GM12878 (cell line): ENCODE measurements around the gene ZNF552. TPM values are rescaled to one million over a fixed set of nuclear protein-coding genes. Genes with fewer than 3 reads are reported as not detected.
A peak's percentile ranks its signal among the peaks of the same experiment; 100 is the strongest.

Experiments used
- BCL11A ChIP-seq: IDR thresholded peaks from 2 replicates; pipeline ENCODE4 v1.6.1; 2011; ENCODE audit warnings: low read depth, low read length
- CBFB ChIP-seq: IDR thresholded peaks from 2 replicates; pipeline ENCODE4 v1.6.1; 2016; ENCODE audit warnings: antibody characterized with exemption, low read depth
- CHD2 ChIP-seq: IDR thresholded peaks from 2 replicates; pipeline ENCODE4 v1.6.1; 2011; ENCODE audit warnings: low read depth, low read length, improper control_type of control experiment, borderline replicate concordance
- CREB1 ChIP-seq: IDR thresholded peaks from 2 replicates; pipeline ENCODE4 v1.6.1; 2012; ENCODE audit warnings: low read depth, mild to moderate bottlenecking, inconsistent platforms
- DPF2 ChIP-seq: fragments of 450-650 bp; IDR thresholded peaks from 2 replicates; pipeline ENCODE4 v1.6.1; 2017; ENCODE audit warnings: mild to moderate bottlenecking
- EED ChIP-seq: sonication (generic); IDR thresholded peaks from 2 replicates; pipeline ENCODE4 v1.6.1; 2016; ENCODE audit warnings: antibody characterized with exemption, low read depth
- ETV6 ChIP-seq, 2 experiments: fragments of 450-650 bp in 1 of 2; IDR thresholded peaks in 1 of 2; conservative IDR thresholded peaks in 1 of 2; 2 replicates each; pipeline ENCODE4 v1.6.1; 2014; ENCODE audit warnings: antibody characterized with exemption in 1 of 2, borderline replicate concordance in 1 of 2, low read depth in 1 of 2, mild to moderate bottlenecking in 1 of 2, moderate library complexity in 1 of 2
- IKZF1 ChIP-seq: fragments of 450-650 bp; conservative IDR thresholded peaks from 2 replicates; pipeline ENCODE4 v1.6.1; 2017; ENCODE audit warnings: antibody characterized with exemption, mild to moderate bottlenecking
- JUNB ChIP-seq: IDR thresholded peaks from 2 replicates; pipeline ENCODE4 v1.6.1; 2016; ENCODE audit warnings: antibody characterized with exemption, mild to moderate bottlenecking
- KDM1A ChIP-seq: fragments of 200-600 bp; sonication (generic); IDR thresholded peaks from 2 replicates; pipeline ENCODE4 v1.6.1; 2016; ENCODE audit warnings: borderline replicate concordance
- NFXL1 ChIP-seq: fragments of 450-650 bp; IDR thresholded peaks from 2 replicates; pipeline ENCODE4 v1.6.1; 2017; ENCODE audit warnings: antibody characterized with exemption, mild to moderate bottlenecking, borderline replicate concordance
- NR2F1 ChIP-seq: fragments of 450-650 bp; conservative IDR thresholded peaks from 2 replicates; pipeline ENCODE4 v1.6.1; 2017; ENCODE audit warnings: mild to moderate bottlenecking
- PAX8 ChIP-seq: fragments of 450-650 bp; IDR thresholded peaks from 2 replicates; pipeline ENCODE4 v1.6.1; 2017; ENCODE audit warnings: mild to moderate bottlenecking, moderate library complexity
- RBBP5 ChIP-seq: fragments of 200-600 bp; sonication (generic); conservative IDR thresholded peaks from 2 replicates; pipeline ENCODE4 v1.6.1; 2016
- SIX5 ChIP-seq: IDR thresholded peaks from 2 replicates; pipeline ENCODE4 v1.6.1; 2011; ENCODE audit warnings: mild to moderate bottlenecking, low read depth, low read length, moderate library complexity; ENCODE audit not compliant: severe bottlenecking
- SMARCA5 ChIP-seq: fragments of 450-650 bp; IDR thresholded peaks from 2 replicates; pipeline ENCODE4 v1.6.1; 2017; ENCODE audit warnings: mild to moderate bottlenecking
- SPI1 ChIP-seq: IDR thresholded peaks from 2 replicates; pipeline ENCODE4 v1.6.1; 2011; ENCODE audit warnings: low read depth, mild to moderate bottlenecking, low read length, moderate library complexity, borderline replicate concordance; ENCODE audit not compliant: insufficient read depth
- SUPT20H ChIP-seq: IDR thresholded peaks from 2 replicates; pipeline ENCODE4 v1.6.1; 2011; ENCODE audit warnings: low read depth, mild to moderate bottlenecking, low read length, moderate library complexity, borderline replicate concordance; ENCODE audit not compliant: control insufficient read depth
- TBL1XR1 ChIP-seq: IDR thresholded peaks from 2 replicates; pipeline ENCODE4 v1.6.1; 2012; ENCODE audit warnings: low read depth, low read length, improper control_type of control experiment
- YY1 ChIP-seq: IDR thresholded peaks from 2 replicates; pipeline ENCODE4 v1.6.1; 2011; ENCODE audit warnings: low read depth, mild to moderate bottlenecking, low read length
- ZSCAN29 ChIP-seq: fragments of 450-650 bp; IDR thresholded peaks from 2 replicates; pipeline ENCODE4 v1.6.1; 2017; ENCODE audit warnings: mild to moderate bottlenecking, moderate library complexity
- polyA plus RNA-seq, 11 experiments: library from polyadenylated mRNA; depleted of rRNA in 4 of 11; unstranded in 6 of 11; stranded (reverse) in 5 of 11; fragments of >200 nt; fragmentation: Nextera tagmentation in 4 of 11; fragmentation: Illumina TruSeq in 1 of 11; extraction: Ambion mirVana in 4 of 11; extraction: Trizol in 1 of 11; gene quantifications; 1 replicate in 1 of 11; 2 replicates in 10 of 11; pipeline versions ENCODE4 v1.2.1 to v1.2.3, GENCODE V29; 2011 to 2016; ENCODE audit warnings: inconsistent platforms in 2 of 11, missing spikeins in 2 of 11, low read depth in 1 of 11
- total RNA-seq, 4 experiments: library from RNA; depleted of rRNA in 3 of 4; stranded (reverse); fragments of >200 nt in 3 of 4; fragmentation: Illumina TruSeq in 1 of 4; extraction: Trizol in 1 of 4; gene quantifications; 2 replicates each; pipeline versions ENCODE4 v1.2.1 to v1.2.3, GENCODE V29; 2013 to 2021
- TF ChIP-seq, protein P1 (sequence below): IDR thresholded peaks from 2 replicates; pipeline ENCODE4 v1.6.1; 2012; ENCODE audit warnings: improper control_type of control experiment, low read depth, low read length; ENCODE audit not compliant: insufficient replicate concordance
- TF ChIP-seq, protein P2 (sequence below): fragments of 450-650 bp; IDR thresholded peaks from 2 replicates; pipeline ENCODE4 v1.6.1; 2017; ENCODE audit warnings: mild to moderate bottlenecking, moderate library complexity

Gene ZNF552
- total and polyA plus RNA-seq, 10 of the 15 experiments (the other 5 are each of a cell fraction or from before 2014, with no cell fraction given) = 3.6 to 13.3 (median 8.0) TPM

DNA sequence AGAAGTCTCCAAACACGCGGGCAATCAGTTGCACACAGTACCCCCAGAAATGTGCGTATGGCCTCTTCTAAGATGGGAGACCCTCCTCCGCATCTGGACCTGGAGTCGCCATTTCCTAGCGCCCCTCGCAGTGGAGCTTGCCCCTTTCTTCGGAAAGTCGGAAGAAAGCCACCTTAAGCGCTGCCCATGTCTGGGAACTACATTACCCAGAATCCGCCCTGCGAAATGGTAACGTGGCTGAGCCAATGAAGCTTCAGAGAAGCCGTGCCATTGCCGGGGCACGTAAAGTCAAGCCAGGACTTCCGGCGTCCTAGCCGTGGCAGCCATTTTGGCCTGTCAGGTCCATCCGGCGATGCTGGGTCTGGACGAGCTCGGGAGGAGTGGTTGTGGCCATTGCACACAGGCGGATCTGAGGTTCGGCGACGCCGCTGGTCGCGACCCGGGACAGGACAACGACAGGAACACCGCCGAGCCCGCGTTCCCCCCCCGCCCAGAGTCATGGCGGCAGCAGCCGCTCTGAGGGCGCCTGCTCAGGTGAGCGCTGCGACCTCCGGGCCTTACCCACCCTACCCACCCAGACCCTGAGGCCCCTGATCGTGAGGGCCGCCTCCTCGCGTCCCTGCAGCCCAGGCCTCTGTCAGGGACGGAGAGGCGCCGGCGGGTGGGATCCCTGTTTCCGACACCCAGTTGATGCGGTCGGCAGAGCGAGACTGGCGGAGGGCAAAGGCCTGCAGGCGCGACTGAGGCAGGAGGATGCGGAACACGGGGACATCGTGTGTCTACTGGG, 45.2 kb downstream of the ZNF552 start, which contains the start of gene ZNF586 (continued):
- no peak for TF ChIP-seq TBL1XR1
- TF ChIP-seq DPF2 = no peak
- TF ChIP-seq SPI1 = 0 out of 2 replicates have a peak, but pooled peaks have one; percentile 7
- no peak for TF ChIP-seq EED
- peak; percentile 88 for TF ChIP-seq CHD2
- TF ChIP-seq, protein P1, sequence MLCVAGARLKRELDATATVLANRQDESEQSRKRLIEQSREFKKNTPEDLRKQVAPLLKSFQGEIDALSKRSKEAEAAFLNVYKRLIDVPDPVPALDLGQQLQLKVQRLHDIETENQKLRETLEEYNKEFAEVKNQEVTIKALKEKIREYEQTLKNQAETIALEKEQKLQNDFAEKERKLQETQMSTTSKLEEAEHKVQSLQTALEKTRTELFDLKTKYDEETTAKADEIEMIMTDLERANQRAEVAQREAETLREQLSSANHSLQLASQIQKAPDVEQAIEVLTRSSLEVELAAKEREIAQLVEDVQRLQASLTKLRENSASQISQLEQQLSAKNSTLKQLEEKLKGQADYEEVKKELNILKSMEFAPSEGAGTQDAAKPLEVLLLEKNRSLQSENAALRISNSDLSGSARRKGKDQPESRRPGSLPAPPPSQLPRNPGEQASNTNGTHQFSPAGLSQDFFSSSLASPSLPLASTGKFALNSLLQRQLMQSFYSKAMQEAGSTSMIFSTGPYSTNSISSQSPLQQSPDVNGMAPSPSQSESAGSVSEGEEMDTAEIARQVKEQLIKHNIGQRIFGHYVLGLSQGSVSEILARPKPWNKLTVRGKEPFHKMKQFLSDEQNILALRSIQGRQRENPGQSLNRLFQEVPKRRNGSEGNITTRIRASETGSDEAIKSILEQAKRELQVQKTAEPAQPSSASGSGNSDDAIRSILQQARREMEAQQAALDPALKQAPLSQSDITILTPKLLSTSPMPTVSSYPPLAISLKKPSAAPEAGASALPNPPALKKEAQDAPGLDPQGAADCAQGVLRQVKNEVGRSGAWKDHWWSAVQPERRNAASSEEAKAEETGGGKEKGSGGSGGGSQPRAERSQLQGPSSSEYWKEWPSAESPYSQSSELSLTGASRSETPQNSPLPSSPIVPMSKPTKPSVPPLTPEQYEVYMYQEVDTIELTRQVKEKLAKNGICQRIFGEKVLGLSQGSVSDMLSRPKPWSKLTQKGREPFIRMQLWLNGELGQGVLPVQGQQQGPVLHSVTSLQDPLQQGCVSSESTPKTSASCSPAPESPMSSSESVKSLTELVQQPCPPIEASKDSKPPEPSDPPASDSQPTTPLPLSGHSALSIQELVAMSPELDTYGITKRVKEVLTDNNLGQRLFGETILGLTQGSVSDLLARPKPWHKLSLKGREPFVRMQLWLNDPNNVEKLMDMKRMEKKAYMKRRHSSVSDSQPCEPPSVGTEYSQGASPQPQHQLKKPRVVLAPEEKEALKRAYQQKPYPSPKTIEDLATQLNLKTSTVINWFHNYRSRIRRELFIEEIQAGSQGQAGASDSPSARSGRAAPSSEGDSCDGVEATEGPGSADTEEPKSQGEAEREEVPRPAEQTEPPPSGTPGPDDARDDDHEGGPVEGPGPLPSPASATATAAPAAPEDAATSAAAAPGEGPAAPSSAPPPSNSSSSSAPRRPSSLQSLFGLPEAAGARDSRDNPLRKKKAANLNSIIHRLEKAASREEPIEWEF = no peak
- no peak for TF ChIP-seq ZSCAN29
- peak; percentile 92 for TF ChIP-seq SIX5
- TF ChIP-seq ETV6 (conservative IDR thresholded peaks at IDR 0.05 in 1 of 2, IDR thresholded peaks at IDR 0.05 in 1 of 2; ENCODE audit: borderline replicate concordance in 1 of 2, low read depth in 1 of 2) = no peak
- TF ChIP-seq KDM1A = no peak
- TF ChIP-seq NFXL1 = no peak
- no peak for TF ChIP-seq SUPT20H
- TF ChIP-seq BCL11A = no peak
- peak; percentile 99 for TF ChIP-seq YY1
- no peak for TF ChIP-seq RBBP5
- TF ChIP-seq PAX8 = no peak
- TF ChIP-seq, protein P2, sequence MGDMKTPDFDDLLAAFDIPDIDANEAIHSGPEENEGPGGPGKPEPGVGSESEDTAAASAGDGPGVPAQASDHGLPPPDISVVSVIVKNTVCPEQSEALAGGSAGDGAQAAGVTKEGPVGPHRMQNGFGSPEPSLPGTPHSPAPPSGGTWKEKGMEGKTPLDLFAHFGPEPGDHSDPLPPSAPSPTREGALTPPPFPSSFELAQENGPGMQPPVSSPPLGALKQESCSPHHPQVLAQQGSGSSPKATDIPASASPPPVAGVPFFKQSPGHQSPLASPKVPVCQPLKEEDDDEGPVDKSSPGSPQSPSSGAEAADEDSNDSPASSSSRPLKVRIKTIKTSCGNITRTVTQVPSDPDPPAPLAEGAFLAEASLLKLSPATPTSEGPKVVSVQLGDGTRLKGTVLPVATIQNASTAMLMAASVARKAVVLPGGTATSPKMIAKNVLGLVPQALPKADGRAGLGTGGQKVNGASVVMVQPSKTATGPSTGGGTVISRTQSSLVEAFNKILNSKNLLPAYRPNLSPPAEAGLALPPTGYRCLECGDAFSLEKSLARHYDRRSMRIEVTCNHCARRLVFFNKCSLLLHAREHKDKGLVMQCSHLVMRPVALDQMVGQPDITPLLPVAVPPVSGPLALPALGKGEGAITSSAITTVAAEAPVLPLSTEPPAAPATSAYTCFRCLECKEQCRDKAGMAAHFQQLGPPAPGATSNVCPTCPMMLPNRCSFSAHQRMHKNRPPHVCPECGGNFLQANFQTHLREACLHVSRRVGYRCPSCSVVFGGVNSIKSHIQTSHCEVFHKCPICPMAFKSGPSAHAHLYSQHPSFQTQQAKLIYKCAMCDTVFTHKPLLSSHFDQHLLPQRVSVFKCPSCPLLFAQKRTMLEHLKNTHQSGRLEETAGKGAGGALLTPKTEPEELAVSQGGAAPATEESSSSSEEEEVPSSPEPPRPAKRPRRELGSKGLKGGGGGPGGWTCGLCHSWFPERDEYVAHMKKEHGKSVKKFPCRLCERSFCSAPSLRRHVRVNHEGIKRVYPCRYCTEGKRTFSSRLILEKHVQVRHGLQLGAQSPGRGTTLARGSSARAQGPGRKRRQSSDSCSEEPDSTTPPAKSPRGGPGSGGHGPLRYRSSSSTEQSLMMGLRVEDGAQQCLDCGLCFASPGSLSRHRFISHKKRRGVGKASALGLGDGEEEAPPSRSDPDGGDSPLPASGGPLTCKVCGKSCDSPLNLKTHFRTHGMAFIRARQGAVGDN = peak; percentile 51; the same call in 1 of the 2 replicates
- TF ChIP-seq CBFB = 0 out of 2 replicates have a peak, but pooled peaks have one; percentile 23
- no peak for TF ChIP-seq JUNB
- TF ChIP-seq IKZF1 = peak; percentile 92
- TF ChIP-seq SMARCA5 = peak; percentile 51; the same call in 1 of the 2 replicates
- TF ChIP-seq CREB1 = peak; percentile 88
- TF ChIP-seq NR2F1 = peak; percentile 25
